ENCODE measurements around the gene MORC4.

The MORC4 gene

DNA sequence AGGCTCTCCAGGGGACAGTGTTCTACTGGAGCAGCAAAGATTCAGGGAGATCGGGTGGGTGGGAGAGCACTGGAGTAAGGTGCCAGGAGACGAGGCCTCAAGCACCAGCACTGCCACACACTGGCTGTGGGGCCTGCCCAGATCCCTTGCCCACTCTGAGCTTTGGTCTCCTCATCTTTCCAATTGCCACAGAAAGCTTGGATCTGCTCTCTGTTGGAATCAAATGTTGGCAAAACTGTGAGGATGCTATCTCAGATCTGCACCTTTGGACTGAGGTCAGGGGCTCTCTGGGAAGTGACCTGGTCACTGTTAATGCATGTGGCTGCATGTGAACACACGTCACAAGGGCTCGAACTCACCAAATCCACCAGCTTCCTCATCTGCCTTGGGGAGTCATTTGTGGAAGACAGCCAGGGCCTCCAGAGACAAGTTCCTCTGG, 98.2 kb downstream of the MORC4 start:
- no peaks in the 10 kb centered on the region for H3K36me3 ChIP-seq
- no peak overlapping the region for H3K27ac ChIP-seq
- no peaks in the 10 kb centered on the region for H3K9me3 ChIP-seq
- H3K4me1 ChIP-seq (ENCODE audit: control insufficient read depth in 1 of 2, insufficient read depth in 1 of 2, low read depth in 1 of 2, low read length in 1 of 2): no peaks in the 10 kb centered on the region
- TF ChIP-seq, protein P1, sequence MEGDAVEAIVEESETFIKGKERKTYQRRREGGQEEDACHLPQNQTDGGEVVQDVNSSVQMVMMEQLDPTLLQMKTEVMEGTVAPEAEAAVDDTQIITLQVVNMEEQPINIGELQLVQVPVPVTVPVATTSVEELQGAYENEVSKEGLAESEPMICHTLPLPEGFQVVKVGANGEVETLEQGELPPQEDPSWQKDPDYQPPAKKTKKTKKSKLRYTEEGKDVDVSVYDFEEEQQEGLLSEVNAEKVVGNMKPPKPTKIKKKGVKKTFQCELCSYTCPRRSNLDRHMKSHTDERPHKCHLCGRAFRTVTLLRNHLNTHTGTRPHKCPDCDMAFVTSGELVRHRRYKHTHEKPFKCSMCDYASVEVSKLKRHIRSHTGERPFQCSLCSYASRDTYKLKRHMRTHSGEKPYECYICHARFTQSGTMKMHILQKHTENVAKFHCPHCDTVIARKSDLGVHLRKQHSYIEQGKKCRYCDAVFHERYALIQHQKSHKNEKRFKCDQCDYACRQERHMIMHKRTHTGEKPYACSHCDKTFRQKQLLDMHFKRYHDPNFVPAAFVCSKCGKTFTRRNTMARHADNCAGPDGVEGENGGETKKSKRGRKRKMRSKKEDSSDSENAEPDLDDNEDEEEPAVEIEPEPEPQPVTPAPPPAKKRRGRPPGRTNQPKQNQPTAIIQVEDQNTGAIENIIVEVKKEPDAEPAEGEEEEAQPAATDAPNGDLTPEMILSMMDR (IDR thresholded peaks at IDR 0.05): no peak
- H3K4me3 ChIP-seq (ENCODE audit: low read depth in 1 of 2, low read length in 1 of 2): no peak overlapping the region
- H3K27me3 ChIP-seq: no peaks in the 10 kb centered on the region

DNA sequence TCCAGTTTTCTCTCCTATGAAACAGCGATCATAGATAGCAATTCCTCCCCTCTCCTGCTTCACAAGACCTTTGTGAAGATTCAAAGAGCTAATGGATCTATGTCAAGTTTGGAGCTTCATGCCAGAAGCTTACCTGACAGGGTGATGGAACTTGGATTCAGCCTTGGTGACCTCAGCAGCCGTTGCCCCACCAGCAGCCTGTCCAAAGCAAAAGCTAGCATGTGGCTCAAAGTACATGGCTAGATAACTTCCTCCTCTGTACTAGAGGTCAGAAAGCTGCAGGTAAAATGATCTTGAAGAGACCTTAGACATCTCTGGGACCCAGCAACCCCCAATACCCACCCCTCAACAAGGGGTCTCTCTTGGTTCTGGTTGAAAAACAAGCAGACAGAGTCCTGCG, 98.7 kb downstream of the MORC4 start:
- H3K27me3 ChIP-seq: no peaks in the 10 kb centered on the region
- H3K4me3 ChIP-seq (ENCODE audit: low read depth in 1 of 2, low read length in 1 of 2): no peak overlapping the region
- TF ChIP-seq, protein P1 (IDR thresholded peaks at IDR 0.05): no peak
- no peak overlapping the region for H3K27ac ChIP-seq
- no peaks in the 10 kb centered on the region for H3K9me3 ChIP-seq
- H3K36me3 ChIP-seq: no peaks in the 10 kb centered on the region
- no peaks in the 10 kb centered on the region for H3K4me1 ChIP-seq (ENCODE audit: control insufficient read depth in 1 of 2, insufficient read depth in 1 of 2, low read depth in 1 of 2, low read length in 1 of 2)

DNA sequence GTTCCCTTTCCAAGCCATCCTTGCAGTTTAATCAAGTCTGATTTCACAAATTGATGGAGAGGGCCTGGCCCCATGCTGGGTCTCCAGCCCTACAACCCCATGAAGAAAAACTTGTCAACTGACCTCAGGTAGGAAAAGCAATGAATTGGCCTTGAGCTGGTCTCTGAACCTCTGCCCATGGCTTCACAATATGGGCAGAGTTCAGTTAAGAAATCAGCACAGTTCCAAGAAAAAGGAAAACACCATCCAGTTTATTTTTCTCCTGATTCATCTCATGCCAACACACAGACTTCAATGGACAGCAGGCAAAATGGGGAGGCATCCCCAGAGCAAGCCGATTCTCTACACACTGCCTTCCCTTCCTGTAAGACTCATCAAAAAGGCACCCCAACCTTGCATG, 100.2 kb downstream of the MORC4 start:
- Histone ChIP-seq H3K36me3 (no peaks in the 10 kb centered on the region), H3K27me3 (no peaks in the 10 kb centered on the region), H3K4me1 (ENCODE audit: control insufficient read depth in 1 of 2, insufficient read depth in 1 of 2, low read depth in 1 of 2, low read length in 1 of 2) (no peaks in the 10 kb centered on the region), H3K9me3 (no peaks in the 10 kb centered on the region), H3K27ac (no peak overlapping the region), H3K4me3 (ENCODE audit: low read depth in 1 of 2, low read length in 1 of 2) (no peak overlapping the region)
- TF ChIP-seq, protein P1 (IDR thresholded peaks at IDR 0.05): no peak

DNA sequence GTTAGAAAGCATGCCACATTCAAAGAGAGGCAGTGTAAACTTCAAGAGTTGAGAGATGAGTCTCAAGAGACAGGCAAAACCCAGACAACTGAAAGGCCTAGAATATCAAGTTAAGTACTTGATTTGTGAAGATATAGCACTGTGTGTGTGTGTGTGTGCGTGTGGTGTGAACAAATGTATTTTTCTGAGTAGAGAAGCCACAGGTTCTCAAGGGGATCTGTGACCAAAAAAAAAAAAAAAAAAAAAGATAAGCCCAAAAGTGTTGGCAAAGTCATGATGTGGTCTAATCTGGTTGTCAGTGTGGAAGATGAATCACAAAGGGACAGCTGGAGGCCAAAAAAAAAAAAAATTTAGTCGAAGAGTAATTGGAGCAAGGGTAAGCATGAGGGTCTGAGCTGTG, 100.7 kb downstream of the MORC4 start:
- no peaks in the 10 kb centered on the region for H3K9me3 ChIP-seq
- no peak overlapping the region for H3K4me3 ChIP-seq (ENCODE audit: low read depth in 1 of 2, low read length in 1 of 2)
- no peak overlapping the region for H3K27ac ChIP-seq
- TF ChIP-seq, protein P1 (IDR thresholded peaks at IDR 0.05): no peak
- no peaks in the 10 kb centered on the region for H3K4me1 ChIP-seq (ENCODE audit: control insufficient read depth in 1 of 2, insufficient read depth in 1 of 2, low read depth in 1 of 2, low read length in 1 of 2)
- no peaks in the 10 kb centered on the region for H3K36me3 ChIP-seq
- H3K27me3 ChIP-seq: no peaks in the 10 kb centered on the region

DNA sequence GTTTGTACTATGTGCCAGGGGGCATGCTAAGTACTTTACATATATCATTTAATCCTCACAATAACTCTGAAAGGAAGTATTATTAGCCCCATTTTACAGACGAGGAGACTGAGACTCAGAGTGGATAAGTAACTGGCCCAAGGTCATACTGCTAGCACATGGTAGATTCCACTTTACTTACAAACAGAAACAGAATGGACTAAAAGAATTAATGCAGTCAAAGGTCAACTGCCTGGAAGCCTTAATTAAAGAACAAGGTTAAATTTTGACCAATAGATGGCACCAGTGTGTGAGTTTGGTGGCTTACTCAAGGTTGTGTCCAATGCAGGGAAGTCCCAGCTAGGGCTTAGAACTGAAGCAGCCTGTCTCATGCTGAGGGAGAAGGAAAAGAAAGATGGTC, 101.5 kb downstream of the MORC4 start:
- Histone ChIP-seq H3K4me3 (ENCODE audit: low read depth in 1 of 2, low read length in 1 of 2) (no peak overlapping the region), H3K9me3 (no peaks in the 10 kb centered on the region), H3K4me1 (ENCODE audit: control insufficient read depth in 1 of 2, insufficient read depth in 1 of 2, low read depth in 1 of 2, low read length in 1 of 2) (no peaks in the 10 kb centered on the region), H3K36me3 (no peaks in the 10 kb centered on the region), H3K27me3 (no peaks in the 10 kb centered on the region), H3K27ac (no peak overlapping the region)
- TF ChIP-seq, protein P1 (IDR thresholded peaks at IDR 0.05): no peak

DNA sequence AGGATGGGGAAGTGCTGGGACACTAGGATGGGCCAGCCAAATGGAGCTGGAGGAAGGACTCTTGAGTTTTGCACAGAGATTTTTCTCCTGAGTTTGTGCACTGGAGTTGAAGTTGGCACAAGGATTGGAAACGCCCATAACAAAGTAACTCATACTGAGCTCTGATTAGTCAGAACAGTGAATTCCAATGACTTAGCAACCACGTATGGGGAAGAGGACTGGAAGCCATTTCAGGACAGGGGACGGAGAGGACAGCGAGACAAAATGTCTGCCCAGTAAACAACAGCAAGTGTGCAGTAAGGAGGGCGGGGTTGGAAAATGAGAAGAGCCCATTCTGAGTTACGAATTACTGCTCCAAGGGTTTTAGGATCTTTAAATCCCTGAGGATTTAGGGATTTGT, 102.8 kb downstream of the MORC4 start:
- no peaks in the 10 kb centered on the region for H3K36me3 ChIP-seq
- no peaks in the 10 kb centered on the region for H3K27me3 ChIP-seq
- H3K9me3 ChIP-seq: no peaks in the 10 kb centered on the region
- TF ChIP-seq, protein P1 (IDR thresholded peaks at IDR 0.05): no peak
- H3K4me3 ChIP-seq (ENCODE audit: low read depth in 1 of 2, low read length in 1 of 2): no peak overlapping the region
- no peak overlapping the region for H3K27ac ChIP-seq
- H3K4me1 ChIP-seq (ENCODE audit: control insufficient read depth in 1 of 2, insufficient read depth in 1 of 2, low read depth in 1 of 2, low read length in 1 of 2): no peaks in the 10 kb centered on the region
